Measurements from ENCODE around the gene SLC38A11. TPM values are rescaled to one million over a fixed set of nuclear protein-coding genes. Genes with fewer than 3 reads are reported as not detected.

SLC38A11 gene
- total RNA-seq, 1 experiment from 2014 or later, result not detected

- H3K9me3 ChIP-seq (ENCODE audit: low read depth, low read length, poor library complexity, severe bottlenecking), result no peaks in the 10 kb centered on the region
- no peaks in the 10 kb centered on the region for H3K36me3 ChIP-seq (ENCODE audit: insufficient read depth, low read length, poor library complexity, severe bottlenecking)
- no peaks in the 10 kb centered on the region for H3K4me1 ChIP-seq (ENCODE audit: insufficient read depth, low read length, poor library complexity, severe bottlenecking)
- BruUV-seq (replicated peaks), result no TSS peak
- DNase-seq (ENCODE audit: low spot score), result no peak
- intact Hi-C loops (cut with micrococcal nuclease; ENCODE audit: unreplicated experiment), result no loop called here
- H3K27ac ChIP-seq (ENCODE audit: low read depth, low read length, poor library complexity, severe bottlenecking), result no peak overlapping the region
- TF ChIP-seq CTCF (conservative IDR thresholded peaks at IDR 0.05; ENCODE audit: low read depth, low read length), result no peak
- no peak for TF ChIP-seq EZH2 (IDR thresholded peaks at IDR 0.05; ENCODE audit: borderline replicate concordance, low read depth, low read length, poor library complexity, severe bottlenecking)
- H3K27me3 ChIP-seq (replicated peaks; ENCODE audit: insufficient read depth, low read depth, low read length, poor library complexity), result no peaks in the 10 kb centered on the region
- no peak overlapping the region for H3K4me3 ChIP-seq (ENCODE audit: low read depth, low read length, poor library complexity, severe bottlenecking)
- ChIA-PET POLR2A (ENCODE audit: low non-redundant PET) (no interaction called here), CTCF (no interaction called here)
Measured at GRCh38 chr2:164890544-164890943, 64.8 kb downstream of the SLC38A11 start.

- BruUV-seq (replicated peaks), result no TSS peak
- ChIA-PET POLR2A (ENCODE audit: low non-redundant PET) (interaction anchor here (0.6 kb wide), 1 partner anchor 274 kb away, joined by 3 read pairs; no protein-coding TSS in a partner anchor), CTCF (no interaction called here)
- Histone ChIP-seq H3K36me3 (ENCODE audit: insufficient read depth, low read length, poor library complexity, severe bottlenecking) (no peaks in the 10 kb centered on the region), H3K9me3 (ENCODE audit: low read depth, low read length, poor library complexity, severe bottlenecking) (no peaks in the 10 kb centered on the region), H3K4me3 (ENCODE audit: low read depth, low read length, poor library complexity, severe bottlenecking) (no peak overlapping the region), H3K27ac (ENCODE audit: low read depth, low read length, poor library complexity, severe bottlenecking) (no peak overlapping the region), H3K27me3 (replicated peaks; ENCODE audit: insufficient read depth, low read depth, low read length, poor library complexity) (no peaks in the 10 kb centered on the region), H3K4me1 (ENCODE audit: insufficient read depth, low read length, poor library complexity, severe bottlenecking) (no peaks in the 10 kb centered on the region)
- intact Hi-C loops (cut with micrococcal nuclease; ENCODE audit: unreplicated experiment), result no loop called here
- DNase-seq (ENCODE audit: low spot score), result no peak
- TF ChIP-seq EZH2 (IDR thresholded peaks at IDR 0.05; ENCODE audit: borderline replicate concordance, low read depth, low read length, poor library complexity, severe bottlenecking), result no peak
- TF ChIP-seq CTCF (conservative IDR thresholded peaks at IDR 0.05; ENCODE audit: low read depth, low read length), result no peak
Measured at GRCh38 chr2:164888592-164888991, 66.7 kb downstream of the SLC38A11 start.

GRCh38 chr2:164887434-164888144 is 67.7 kb downstream of the SLC38A11 start:
- ChIA-PET POLR2A (ENCODE audit: low non-redundant PET) (no interaction called here), CTCF (no interaction called here)
- DNase-seq (ENCODE audit: low spot score), result no peak
- TF ChIP-seq CTCF (conservative IDR thresholded peaks at IDR 0.05; ENCODE audit: low read depth, low read length), result no peak
- no peak for TF ChIP-seq EZH2 (IDR thresholded peaks at IDR 0.05; ENCODE audit: borderline replicate concordance, low read depth, low read length, poor library complexity, severe bottlenecking)
- no peak overlapping the region for H3K27ac ChIP-seq (ENCODE audit: low read depth, low read length, poor library complexity, severe bottlenecking)
- no peaks in the 10 kb centered on the region for H3K27me3 ChIP-seq (replicated peaks; ENCODE audit: insufficient read depth, low read depth, low read length, poor library complexity)
- H3K4me1 ChIP-seq (ENCODE audit: insufficient read depth, low read length, poor library complexity, severe bottlenecking), result no peaks in the 10 kb centered on the region
- intact Hi-C loops (cut with micrococcal nuclease; ENCODE audit: unreplicated experiment), result no loop called here
- no peaks in the 10 kb centered on the region for H3K36me3 ChIP-seq (ENCODE audit: insufficient read depth, low read length, poor library complexity, severe bottlenecking)
- no TSS peak for BruUV-seq (replicated peaks)
- no peak overlapping the region for H3K4me3 ChIP-seq (ENCODE audit: low read depth, low read length, poor library complexity, severe bottlenecking)
- no peaks in the 10 kb centered on the region for H3K9me3 ChIP-seq (ENCODE audit: low read depth, low read length, poor library complexity, severe bottlenecking)

Measured in A673 (cell line).